Astrocyte (in vitro differentiated cells and primary cell): Measurements from ENCODE around the gene DDX31. TPM values are rescaled to one million over a fixed set of nuclear protein-coding genes. Genes with fewer than 3 reads are reported as not detected.

Experiments
- DNase-seq: peaks from one replicate; pipeline ENCODE4 v3.0.0-alpha.2; 2010; ENCODE audit warnings: low read depth
- FAIRE-seq: peaks from 2 replicates; lab custom pipeline; 2011; peaks lifted over from hg19 to GRCh38; lab: Jason Lieb, UNC
- H2AFZ ChIP-seq: 2 replicates; pipeline ENCODE4 v1.6.0; 2012; ENCODE audit warnings: low read depth, low read length, inconsistent platforms
- H3K27ac ChIP-seq: 2 replicates; pipeline ENCODE4 v1.5.1; 2011; ENCODE audit warnings: low read depth, low read length, inconsistent platforms
- H3K27me3 ChIP-seq: 2 replicates; pipeline ENCODE4 v1.6.0; 2011; ENCODE audit warnings: low read length, inconsistent platforms; ENCODE audit not compliant: insufficient read depth
- H3K36me3 ChIP-seq: 2 replicates; pipeline ENCODE4 v1.5.1; 2011; ENCODE audit warnings: low read length, inconsistent platforms; ENCODE audit not compliant: insufficient read depth
- H3K4me1 ChIP-seq: 2 replicates; pipeline ENCODE4 v1.5.1; 2011; ENCODE audit warnings: low read length, inconsistent platforms; ENCODE audit not compliant: insufficient read depth
- H3K4me2 ChIP-seq: 2 replicates; pipeline ENCODE4 v1.6.0; 2012; ENCODE audit warnings: low read length, inconsistent platforms
- H3K4me3 ChIP-seq: 2 replicates; pipeline ENCODE4 v1.5.1; 2011; ENCODE audit warnings: low read depth, mild to moderate bottlenecking, low read length, inconsistent platforms; ENCODE audit not compliant: insufficient read depth
- H3K79me2 ChIP-seq: 2 replicates; pipeline ENCODE4 v1.6.0; 2012; ENCODE audit warnings: mild to moderate bottlenecking, low read length, inconsistent platforms; ENCODE audit not compliant: insufficient read depth
- H3K9ac ChIP-seq: 2 replicates; pipeline ENCODE4 v1.6.0; 2012; ENCODE audit warnings: mild to moderate bottlenecking, low read length, inconsistent platforms
- H3K9me3 ChIP-seq: 2 replicates; pipeline ENCODE4 v1.5.1; 2012; ENCODE audit warnings: low read depth, mild to moderate bottlenecking, low read length, inconsistent platforms; ENCODE audit not compliant: insufficient read depth
- H4K20me1 ChIP-seq: 2 replicates; pipeline ENCODE4 v1.6.0; 2012; ENCODE audit warnings: low read length, inconsistent platforms; ENCODE audit not compliant: insufficient read depth
- H3K27ac Mint-ChIP-seq: one replicate; pipeline ENCODE4 v1.8.0; 2021; ENCODE audit warnings: mild to moderate bottlenecking, mixed read lengths; ENCODE audit not compliant: unreplicated experiment
- H3K27me3 Mint-ChIP-seq: one replicate; pipeline ENCODE4 v1.8.0; 2021; ENCODE audit warnings: low read depth, mixed read lengths; ENCODE audit not compliant: unreplicated experiment
- H3K36me3 Mint-ChIP-seq: one replicate; pipeline ENCODE4 v1.8.0; 2021; ENCODE audit warnings: low read depth, mixed read lengths; ENCODE audit not compliant: unreplicated experiment
- H3K4me1 Mint-ChIP-seq: one replicate; pipeline ENCODE4 v1.8.0; 2021; ENCODE audit warnings: low read depth, mixed read lengths; ENCODE audit not compliant: unreplicated experiment
- H3K4me3 Mint-ChIP-seq: one replicate; pipeline ENCODE4 v1.8.0; 2021; ENCODE audit warnings: mild to moderate bottlenecking, moderate library complexity, mixed read lengths; ENCODE audit not compliant: unreplicated experiment
- H3K9me3 Mint-ChIP-seq: one replicate; pipeline ENCODE4 v1.8.0; 2021; ENCODE audit warnings: mild to moderate bottlenecking, mixed read lengths; ENCODE audit not compliant: unreplicated experiment
- EZH2 ChIP-seq: IDR thresholded peaks from 2 replicates; pipeline ENCODE4 v1.6.1; 2012; ENCODE audit warnings: mild to moderate bottlenecking, low read length, inconsistent platforms; ENCODE audit not compliant: insufficient read depth
- total RNA-seq: library from RNA; stranded (reverse); gene quantifications from 2 replicates; pipeline ENCODE4 v1.2.1, GENCODE V29; 2021
- TF ChIP-seq, protein P1 (sequence below): IDR thresholded peaks from 2 replicates; pipeline ENCODE4 v1.5.1; 2011; ENCODE audit warnings: low read depth, mild to moderate bottlenecking, inconsistent platforms, low read length, moderate library complexity; ENCODE audit not compliant: insufficient read depth

Gene DDX31
- total RNA-seq, 1 donor from 2014 or later = 20.5 TPM

DNA sequence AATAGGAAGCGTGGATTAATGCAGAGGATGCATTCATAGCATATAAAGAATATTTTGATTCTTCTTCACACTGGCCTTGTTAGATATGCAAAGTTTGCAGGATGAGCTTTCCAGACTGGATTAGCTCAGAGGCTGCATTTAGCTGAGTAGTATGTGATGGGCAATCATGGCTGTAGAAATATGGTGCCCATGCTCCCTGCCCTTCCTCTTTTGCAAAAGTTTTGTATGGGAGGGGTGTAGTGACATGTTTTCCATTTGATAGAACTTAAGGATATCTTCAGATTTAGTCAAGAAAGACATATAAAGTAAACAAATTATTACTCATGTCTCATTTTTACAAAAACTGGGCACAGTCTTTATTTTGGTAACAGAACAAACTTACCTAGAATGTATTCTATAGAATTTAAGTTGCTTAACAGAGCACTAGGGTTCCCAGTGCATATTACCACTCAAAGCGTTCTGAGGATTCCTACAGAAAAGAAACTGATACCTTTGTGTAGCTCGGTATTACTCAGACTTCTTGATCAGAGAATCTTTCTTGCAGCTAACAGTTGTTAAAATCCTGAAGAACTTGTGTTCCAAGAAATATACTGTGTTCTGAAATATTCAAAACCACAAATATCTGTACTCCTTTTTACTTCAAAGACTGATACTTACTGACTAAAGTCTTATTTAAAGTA, 10.3 kb upstream of the DDX31 start:
- peaks cover 27% of the 10 kb centered on the region for H3K36me3 Mint-ChIP-seq
- H3K27me3 ChIP-seq = no peaks in the 10 kb centered on the region
- H3K4me1 ChIP-seq = no peaks in the 10 kb centered on the region
- H3K4me2 ChIP-seq = no peak overlapping the region
- no peak for DNase-seq
- H3K4me3 ChIP-seq = no peak overlapping the region
- no peak overlapping the region for H3K9ac ChIP-seq
- H3K27ac Mint-ChIP-seq = no peak overlapping the region
- peaks cover 91% of the 10 kb centered on the region for H4K20me1 ChIP-seq
- H3K4me3 Mint-ChIP-seq = no peak overlapping the region
- no peak overlapping the region for H3K27ac ChIP-seq
- TF ChIP-seq, protein P1, sequence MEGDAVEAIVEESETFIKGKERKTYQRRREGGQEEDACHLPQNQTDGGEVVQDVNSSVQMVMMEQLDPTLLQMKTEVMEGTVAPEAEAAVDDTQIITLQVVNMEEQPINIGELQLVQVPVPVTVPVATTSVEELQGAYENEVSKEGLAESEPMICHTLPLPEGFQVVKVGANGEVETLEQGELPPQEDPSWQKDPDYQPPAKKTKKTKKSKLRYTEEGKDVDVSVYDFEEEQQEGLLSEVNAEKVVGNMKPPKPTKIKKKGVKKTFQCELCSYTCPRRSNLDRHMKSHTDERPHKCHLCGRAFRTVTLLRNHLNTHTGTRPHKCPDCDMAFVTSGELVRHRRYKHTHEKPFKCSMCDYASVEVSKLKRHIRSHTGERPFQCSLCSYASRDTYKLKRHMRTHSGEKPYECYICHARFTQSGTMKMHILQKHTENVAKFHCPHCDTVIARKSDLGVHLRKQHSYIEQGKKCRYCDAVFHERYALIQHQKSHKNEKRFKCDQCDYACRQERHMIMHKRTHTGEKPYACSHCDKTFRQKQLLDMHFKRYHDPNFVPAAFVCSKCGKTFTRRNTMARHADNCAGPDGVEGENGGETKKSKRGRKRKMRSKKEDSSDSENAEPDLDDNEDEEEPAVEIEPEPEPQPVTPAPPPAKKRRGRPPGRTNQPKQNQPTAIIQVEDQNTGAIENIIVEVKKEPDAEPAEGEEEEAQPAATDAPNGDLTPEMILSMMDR = no peak
- no peak for FAIRE-seq
- H3K27me3 Mint-ChIP-seq = no peaks in the 10 kb centered on the region
- no peak overlapping the region for H2AFZ ChIP-seq
- H3K79me2 ChIP-seq = peaks cover 92% of the 10 kb centered on the region
- H3K4me1 Mint-ChIP-seq = peaks cover 6% of the 10 kb centered on the region
- peaks cover 24% of the 10 kb centered on the region for H3K36me3 ChIP-seq
- no peaks in the 10 kb centered on the region for H3K9me3 ChIP-seq
- H3K9me3 Mint-ChIP-seq = no peaks in the 10 kb centered on the region

GRCh38 chr9:132677976-132678375, 8.2 kb upstream of the DDX31 start:
- Mint-ChIP-seq H3K9me3 (no peaks in the 10 kb centered on the region), H3K36me3 (peaks cover 18% of the 10 kb centered on the region), H3K4me3 (no peak overlapping the region), H3K27ac (no peak overlapping the region), H3K27me3 (no peaks in the 10 kb centered on the region), H3K4me1 (peaks cover 14% of the 10 kb centered on the region)
- Histone ChIP-seq H3K36me3 (peaks cover 14% of the 10 kb centered on the region), H3K9me3 (no peaks in the 10 kb centered on the region), H2AFZ (no peak overlapping the region), H3K79me2 (peaks cover 97% of the 10 kb centered on the region), H3K4me1 (peaks cover 5% of the 10 kb centered on the region), H3K27ac (no peak overlapping the region), H3K4me3 (no peak overlapping the region), H4K20me1 (peaks cover 94% of the 10 kb centered on the region), H3K4me2 (no peak overlapping the region), H3K9ac (no peak overlapping the region), H3K27me3 (no peaks in the 10 kb centered on the region)
- no peak for DNase-seq
- no peak for FAIRE-seq
- no peak for TF ChIP-seq EZH2
- TF ChIP-seq, protein P1 = no peak

- Histone ChIP-seq H4K20me1 (peaks cover 84% of the 10 kb centered on the region), H3K4me1 (peaks cover 21% of the 10 kb centered on the region), H3K9ac (no peak overlapping the region), H3K4me3 (no peak overlapping the region), H3K79me2 (peaks cover 94% of the 10 kb centered on the region), H3K4me2 (no peak overlapping the region), H3K27me3 (no peaks in the 10 kb centered on the region), H2AFZ (no peak overlapping the region), H3K9me3 (no peaks in the 10 kb centered on the region), H3K27ac (no peak overlapping the region), H3K36me3 (peaks cover 12% of the 10 kb centered on the region)
- peaks cover 2% of the 10 kb centered on the region for H3K9me3 Mint-ChIP-seq
- H3K4me1 Mint-ChIP-seq = peaks cover 18% of the 10 kb centered on the region
- TF ChIP-seq, protein P1 = no peak
- TF ChIP-seq EZH2 = no peak
- peaks cover 13% of the 10 kb centered on the region for H3K36me3 Mint-ChIP-seq
- DNase-seq = no peak
- no peak for FAIRE-seq
- H3K4me3 Mint-ChIP-seq = no peak overlapping the region
- no peak overlapping the region for H3K27ac Mint-ChIP-seq
- no peaks in the 10 kb centered on the region for H3K27me3 Mint-ChIP-seq
Observed at GRCh38 chr9:132674485-132674884, 4.7 kb upstream of the DDX31 start.
